Tibial nerve (tissue), 4 donors: ENCODE data around the gene PFKFB3. TPM values are rescaled to one million over a fixed set of nuclear protein-coding genes. Genes with fewer than 3 reads are reported as not detected.

Experiments used
- DNase-seq, 2 donors: peaks; one replicate each; pipeline ENCODE4 v3.0.0-alpha.2; 2019; ENCODE audit warnings: low spot score in 2 of 2
- H3K27ac ChIP-seq, 4 donors: fragments of 200-600 bp; sonication (generic) in 3 of 4; one replicate each; pipeline ENCODE4 v1.5.1; 2017 to 2019; ENCODE audit warnings: mild to moderate bottlenecking in 1 of 4
- H3K27me3 ChIP-seq, 2 donors: fragments of 200-600 bp; sonication (generic) in 1 of 2; one replicate each; pipeline versions ENCODE4 v1.5.1 to v1.6.0; 2017 to 2019
- H3K36me3 ChIP-seq, 3 donors: fragments of 200-600 bp; sonication (generic); one replicate each; pipeline ENCODE4 v1.5.1; 2018 to 2019
- H3K4me1 ChIP-seq, 4 donors: fragments of 200-600 bp; sonication (generic) in 3 of 4; one replicate each; pipeline ENCODE4 v1.5.1; 2017 to 2019
- H3K4me3 ChIP-seq, 4 donors: fragments of 200-600 bp; sonication (generic) in 3 of 4; one replicate each; pipeline ENCODE4 v1.5.1; 2017 to 2019; ENCODE audit warnings: mild to moderate bottlenecking in 1 of 4, moderate library complexity in 1 of 4
- H3K9me3 ChIP-seq, 4 donors: fragments of 200-600 bp; sonication (generic) in 3 of 4; one replicate each; pipeline ENCODE4 v1.5.1; 2017 to 2019
- EP300 ChIP-seq, 2 donors: sonication (generic); formaldehyde crosslinking; IDR thresholded peaks; one replicate each; pipeline ENCODE4 v1.6.1; 2017; ENCODE audit warnings: antibody characterized with exemption in 2 of 2, mild to moderate bottlenecking in 1 of 2
- POLR2A ChIP-seq, 2 donors: fragments of 450-650 bp; IDR thresholded peaks; one replicate each; pipeline ENCODE4 v1.6.1; 2017; ENCODE audit warnings: antibody characterized with exemption in 2 of 2, mild to moderate bottlenecking in 2 of 2, moderate library complexity in 2 of 2
- WGBS, 2 donors: methylation state at CpG; one replicate each; pipeline ENCODE4 v1.1.5; 2018; 5-methylcytosine and 5-hydroxymethylcytosine counted together
- total RNA-seq, 4 donors: library from RNA; depleted of rRNA; stranded (reverse); fragments of >200 nt; gene quantifications; one replicate each; pipeline ENCODE4 v1.1.0, GENCODE V29; 2016
- TF ChIP-seq, protein P1 (sequence below), 5 experiments: fragments of 200-600 bp in 3 of 5; fragments of 450-650 bp in 2 of 5; sonication (generic) in 3 of 5; IDR thresholded peaks; one replicate each; pipeline ENCODE4 v1.5.1; 2016 to 2019; ENCODE audit warnings: antibody characterized with exemption in 5 of 5, mild to moderate bottlenecking in 3 of 5, moderate library complexity in 2 of 5

PFKFB3 gene
- total RNA-seq, 4 donors from 2014 or later = 72.0 to 183 (median 98.7) TPM

DNA sequence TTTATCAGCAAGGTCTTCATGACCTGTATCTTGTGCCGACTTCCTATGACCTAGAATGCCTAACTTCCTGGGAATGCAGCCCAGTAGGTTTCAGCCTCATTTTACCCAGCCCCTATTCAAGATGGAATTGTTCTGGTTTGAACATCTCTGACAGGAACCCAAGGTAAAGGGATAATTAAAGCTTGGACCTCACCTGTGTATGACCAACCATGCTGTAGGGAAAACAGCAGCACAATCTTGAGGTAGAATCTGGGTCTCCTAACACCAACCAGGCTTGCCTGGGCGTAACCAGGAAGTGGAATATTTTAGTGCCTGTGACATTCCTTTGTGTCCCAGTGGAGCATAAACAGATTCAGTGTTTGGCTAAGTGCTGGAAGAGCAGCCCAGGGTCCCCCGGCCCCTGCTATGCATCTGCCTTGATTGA, 94.1 kb downstream of the PFKFB3 start:
- 59 to 64% methylated on average over 3 of the region's 3 CpGs for WGBS, 2 donors

GRCh38 chr10:6297522-6297921, 94.8 kb downstream of the PFKFB3 start:
- Histone ChIP-seq H3K27me3 (no peaks in the 10 kb centered on the region), H3K4me1 (peaks cover 0 to 26% (median 9%) of the 10 kb centered on the region in 4 donors), H3K36me3 (no peaks in the 10 kb centered on the region), H3K27ac (no peak overlapping the region), H3K4me3 (no peak overlapping the region), H3K9me3 (no peaks in the 10 kb centered on the region)
- 78% methylated on average over 7 of the region's 7 CpGs for WGBS, 2 donors
- no peak for TF ChIP-seq EP300 (IDR thresholded peaks at IDR 0.05)
- TF ChIP-seq POLR2A (IDR thresholded peaks at IDR 0.05) = no peak
- TF ChIP-seq, protein P1, sequence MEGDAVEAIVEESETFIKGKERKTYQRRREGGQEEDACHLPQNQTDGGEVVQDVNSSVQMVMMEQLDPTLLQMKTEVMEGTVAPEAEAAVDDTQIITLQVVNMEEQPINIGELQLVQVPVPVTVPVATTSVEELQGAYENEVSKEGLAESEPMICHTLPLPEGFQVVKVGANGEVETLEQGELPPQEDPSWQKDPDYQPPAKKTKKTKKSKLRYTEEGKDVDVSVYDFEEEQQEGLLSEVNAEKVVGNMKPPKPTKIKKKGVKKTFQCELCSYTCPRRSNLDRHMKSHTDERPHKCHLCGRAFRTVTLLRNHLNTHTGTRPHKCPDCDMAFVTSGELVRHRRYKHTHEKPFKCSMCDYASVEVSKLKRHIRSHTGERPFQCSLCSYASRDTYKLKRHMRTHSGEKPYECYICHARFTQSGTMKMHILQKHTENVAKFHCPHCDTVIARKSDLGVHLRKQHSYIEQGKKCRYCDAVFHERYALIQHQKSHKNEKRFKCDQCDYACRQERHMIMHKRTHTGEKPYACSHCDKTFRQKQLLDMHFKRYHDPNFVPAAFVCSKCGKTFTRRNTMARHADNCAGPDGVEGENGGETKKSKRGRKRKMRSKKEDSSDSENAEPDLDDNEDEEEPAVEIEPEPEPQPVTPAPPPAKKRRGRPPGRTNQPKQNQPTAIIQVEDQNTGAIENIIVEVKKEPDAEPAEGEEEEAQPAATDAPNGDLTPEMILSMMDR (IDR thresholded peaks at IDR 0.05) = no peak
- no peak for DNase-seq

More for the DNA sequence above, 94.1 kb downstream of the PFKFB3 start:
- peaks cover 0 to 26% (median 9%) of the 10 kb centered on the region in 4 donors for H3K4me1 ChIP-seq
- TF ChIP-seq, protein P1 (IDR thresholded peaks at IDR 0.05) = no peak
- TF ChIP-seq EP300 (IDR thresholded peaks at IDR 0.05) = no peak
- TF ChIP-seq POLR2A (IDR thresholded peaks at IDR 0.05) = no peak
- no peak overlapping the region for H3K27ac ChIP-seq
- H3K4me3 ChIP-seq = no peak overlapping the region
- H3K9me3 ChIP-seq = no peaks in the 10 kb centered on the region
- no peaks in the 10 kb centered on the region for H3K27me3 ChIP-seq
- no peak for DNase-seq
- H3K36me3 ChIP-seq = no peaks in the 10 kb centered on the region

DNA sequence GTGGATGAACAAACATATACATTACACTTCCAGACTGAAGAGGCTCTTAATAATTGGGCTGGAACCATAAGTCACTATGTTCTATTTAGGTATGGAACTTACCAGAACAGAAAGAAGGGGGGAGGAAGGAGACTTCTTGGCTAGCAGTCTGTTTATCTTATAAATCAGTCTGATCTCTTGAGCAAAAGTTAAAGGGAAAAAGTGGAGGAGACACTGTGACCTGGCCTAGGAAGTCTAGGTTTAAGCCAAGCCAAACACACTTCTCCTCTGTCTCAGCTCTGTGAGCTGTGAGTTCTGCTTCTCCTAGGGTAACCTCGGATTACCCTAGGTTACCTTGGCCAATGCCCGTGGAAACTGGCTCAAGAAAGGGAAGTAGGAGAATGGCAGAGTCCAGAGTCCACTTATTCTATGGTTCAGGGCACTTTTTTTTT, 95.2 kb downstream of the PFKFB3 start:
- H3K27ac ChIP-seq = no peak overlapping the region
- no peaks in the 10 kb centered on the region for H3K36me3 ChIP-seq
- H3K4me1 ChIP-seq = peaks cover 0 to 26% (median 9%) of the 10 kb centered on the region in 4 donors
- H3K4me3 ChIP-seq = no peak overlapping the region
- TF ChIP-seq POLR2A (IDR thresholded peaks at IDR 0.05) (no peak), EP300 (IDR thresholded peaks at IDR 0.05) (peak in 1 of 2 donors; percentile 24)
- TF ChIP-seq, protein P1 (IDR thresholded peaks at IDR 0.05) = no peak
- H3K27me3 ChIP-seq = no peaks in the 10 kb centered on the region
- no peaks in the 10 kb centered on the region for H3K9me3 ChIP-seq
- DNase-seq = no peak
- 44 to 47% methylated on average over 2 of the region's 2 CpGs for WGBS, 2 donors

DNA sequence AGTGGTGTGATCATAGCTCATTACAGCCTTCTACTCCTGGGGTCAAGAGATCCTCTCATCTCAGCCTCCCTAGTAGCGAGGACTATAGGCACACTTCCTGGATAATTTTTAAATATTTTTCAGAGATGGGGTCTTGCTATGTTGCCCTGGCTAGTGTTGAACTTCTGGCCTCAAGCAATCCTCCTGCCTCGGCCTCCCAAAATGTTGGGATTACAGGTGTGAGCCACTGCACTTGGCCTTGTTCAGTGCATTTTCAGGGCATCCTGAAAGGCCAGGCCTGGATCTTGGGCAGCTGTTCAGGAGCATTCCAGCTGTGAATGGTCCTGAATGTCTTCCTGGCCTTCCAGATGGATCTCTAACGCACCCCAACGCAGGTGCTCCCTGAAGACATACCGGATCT, 95.7 kb downstream of the PFKFB3 start:
- Histone ChIP-seq H3K27ac (no peak overlapping the region), H3K4me3 (no peak overlapping the region), H3K9me3 (no peaks in the 10 kb centered on the region), H3K27me3 (no peaks in the 10 kb centered on the region), H3K4me1 (peaks cover 0 to 26% (median 9%) of the 10 kb centered on the region in 4 donors), H3K36me3 (no peaks in the 10 kb centered on the region)
- 92 to 94% methylated on average over 5 of the region's 5 CpGs for WGBS, 2 donors
- DNase-seq = no peak
- TF ChIP-seq, protein P1 (IDR thresholded peaks at IDR 0.05) = no peak
- TF ChIP-seq POLR2A (IDR thresholded peaks at IDR 0.05) = no peak

- Histone ChIP-seq H3K27me3 (no peaks in the 10 kb centered on the region), H3K9me3 (no peaks in the 10 kb centered on the region), H3K4me3 (no peak overlapping the region), H3K36me3 (no peaks in the 10 kb centered on the region), H3K4me1 (peaks cover 0 to 26% (median 9%) of the 10 kb centered on the region in 4 donors), H3K27ac (no peak overlapping the region)
- WGBS, 2 donors = 88% methylated on average over 11 of the region's 11 CpGs
- TF ChIP-seq, protein P1 (IDR thresholded peaks at IDR 0.05) = no peak
- TF ChIP-seq EP300 (IDR thresholded peaks at IDR 0.05) = no peak
- TF ChIP-seq POLR2A (IDR thresholded peaks at IDR 0.05) = no peak
- no peak for DNase-seq
These were observed 96.5 kb downstream of the PFKFB3 start for GRCh38 chr10:6299234-6299633.
